ENCODE results near the gene SLC38A11. TPM values are rescaled to one million over a fixed set of nuclear protein-coding genes. Genes with fewer than 3 reads are reported as not detected.
"Not testable (repeated sequence)": the region's sequence is repeated elsewhere in the genome, so short reads cannot be mapped to it uniquely, and the experiment has no call there.

SLC38A11 gene
- 1 to 10 TPM; 1.2 to 5.9 TPM for total RNA-seq
- polyA plus RNA-seq (ENCODE audit: insufficient read depth, low read depth, low replicate concordance): 0.58 TPM
- long read RNA-seq, donor 1: 0 reads
- long read RNA-seq, donor 2: 0 reads

DNA sequence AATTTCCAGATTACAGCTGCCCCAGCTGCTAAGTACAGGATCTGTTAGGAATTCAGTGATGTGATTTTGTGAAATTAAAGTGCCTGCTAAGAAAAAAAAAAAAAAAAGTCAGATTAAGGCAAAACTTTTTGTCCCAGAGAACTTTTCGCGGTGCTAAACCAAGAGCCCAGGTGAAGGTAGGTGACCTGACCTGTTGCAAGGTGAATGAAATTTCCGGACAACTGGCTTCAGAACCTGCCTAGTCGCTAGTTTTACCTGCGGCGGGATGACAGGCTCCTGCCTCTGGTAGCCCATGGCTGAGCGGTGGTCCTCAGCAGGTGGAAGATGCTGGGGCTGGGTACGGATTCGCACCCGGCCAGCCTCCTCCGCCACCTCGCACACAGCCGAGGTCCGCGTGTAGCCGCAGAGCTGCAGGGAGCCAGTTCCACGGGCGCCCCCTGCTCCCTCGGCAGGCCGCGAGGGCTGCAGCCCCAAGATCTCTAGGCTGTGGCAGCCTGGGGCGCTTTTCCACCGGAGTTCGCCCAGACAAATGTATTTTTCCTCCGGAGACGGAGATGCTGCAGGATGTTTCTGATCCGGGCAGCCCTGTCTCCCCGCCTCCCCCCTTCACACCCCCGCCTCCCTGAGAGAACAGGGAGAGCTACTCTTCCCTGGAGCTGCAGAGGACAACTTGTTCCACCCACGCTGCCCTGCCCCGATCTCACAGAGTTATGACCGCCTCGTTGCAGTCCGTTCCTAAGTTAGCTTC is at the start of gene SLC38A11:
Gene SLC38A11 (minus strand): TSS at position 572 of the 748 bp plus-strand sequence. CDS start 278 bp downstream, at position 294.
- H3K27ac ChIP-seq: no peak within 1 kb of the TSS
- intact Hi-C loops (cut with DNase I; ENCODE audit: low total_unique reads): no loop called here
- TF ChIP-seq, protein P1, sequence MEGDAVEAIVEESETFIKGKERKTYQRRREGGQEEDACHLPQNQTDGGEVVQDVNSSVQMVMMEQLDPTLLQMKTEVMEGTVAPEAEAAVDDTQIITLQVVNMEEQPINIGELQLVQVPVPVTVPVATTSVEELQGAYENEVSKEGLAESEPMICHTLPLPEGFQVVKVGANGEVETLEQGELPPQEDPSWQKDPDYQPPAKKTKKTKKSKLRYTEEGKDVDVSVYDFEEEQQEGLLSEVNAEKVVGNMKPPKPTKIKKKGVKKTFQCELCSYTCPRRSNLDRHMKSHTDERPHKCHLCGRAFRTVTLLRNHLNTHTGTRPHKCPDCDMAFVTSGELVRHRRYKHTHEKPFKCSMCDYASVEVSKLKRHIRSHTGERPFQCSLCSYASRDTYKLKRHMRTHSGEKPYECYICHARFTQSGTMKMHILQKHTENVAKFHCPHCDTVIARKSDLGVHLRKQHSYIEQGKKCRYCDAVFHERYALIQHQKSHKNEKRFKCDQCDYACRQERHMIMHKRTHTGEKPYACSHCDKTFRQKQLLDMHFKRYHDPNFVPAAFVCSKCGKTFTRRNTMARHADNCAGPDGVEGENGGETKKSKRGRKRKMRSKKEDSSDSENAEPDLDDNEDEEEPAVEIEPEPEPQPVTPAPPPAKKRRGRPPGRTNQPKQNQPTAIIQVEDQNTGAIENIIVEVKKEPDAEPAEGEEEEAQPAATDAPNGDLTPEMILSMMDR (IDR thresholded peaks at IDR 0.05): no peak
- no peak for TF ChIP-seq POLR2A (IDR thresholded peaks at IDR 0.05)
- H3K9me3 ChIP-seq: no peaks in the 10 kb centered on the region
- 7 to 15% methylated on average over 10 to 34 of the region's 34 CpGs for WGBS, 2 donors
- H3K27me3 ChIP-seq: no peaks in the 10 kb centered on the region
- H3K4me1 ChIP-seq: no peaks in the 10 kb centered on the region
- H3K4me3 ChIP-seq: peak within 1 kb of the TSS; percentile 27 to 45
- peak; percentile 53 for DNase-seq
- H3K36me3 ChIP-seq (ENCODE audit: low read depth, missing control alignments): no peaks in the 10 kb centered on the region

- intact Hi-C loops (cut with DNase I; ENCODE audit: low total_unique reads): no loop called here
- peak; percentile 56 for DNase-seq
- H3K4me1 ChIP-seq: no peaks in the 10 kb centered on the region
- H3K9me3 ChIP-seq: no peaks in the 10 kb centered on the region
- H3K36me3 ChIP-seq (ENCODE audit: low read depth, missing control alignments): no peaks in the 10 kb centered on the region
- no peaks in the 10 kb centered on the region for H3K27me3 ChIP-seq
- TF ChIP-seq POLR2A (IDR thresholded peaks at IDR 0.05): no peak
- TF ChIP-seq, protein P1 (IDR thresholded peaks at IDR 0.05): no peak
- WGBS, 2 donors: 67 to 68% methylated on average over 16 to 24 of the region's 24 CpGs
- no peak overlapping the region for H3K4me3 ChIP-seq
- no peak overlapping the region for H3K27ac ChIP-seq
Measured at GRCh38 chr2:165003443-165004130, 48.3 kb upstream of the SLC38A11 start.

- TF ChIP-seq, protein P1 (IDR thresholded peaks at IDR 0.05): no peak
- no peak for TF ChIP-seq POLR2A (IDR thresholded peaks at IDR 0.05)
- Histone ChIP-seq H3K27me3 (no peaks in the 10 kb centered on the region), H3K4me1 (no peaks in the 10 kb centered on the region), H3K27ac (no peak overlapping the region), H3K4me3 (no peak overlapping the region), H3K36me3 (ENCODE audit: low read depth, missing control alignments) (no peaks in the 10 kb centered on the region), H3K9me3 (no peaks in the 10 kb centered on the region)
- WGBS, 2 donors: 86 to 89% methylated on average over 1 of the region's 1 CpG
- DNase-seq: no peak
- intact Hi-C loops (cut with DNase I; ENCODE audit: low total_unique reads): no loop called here
Measured at GRCh38 chr2:165002638-165003037, 47.3 kb upstream of the SLC38A11 start.

DNA sequence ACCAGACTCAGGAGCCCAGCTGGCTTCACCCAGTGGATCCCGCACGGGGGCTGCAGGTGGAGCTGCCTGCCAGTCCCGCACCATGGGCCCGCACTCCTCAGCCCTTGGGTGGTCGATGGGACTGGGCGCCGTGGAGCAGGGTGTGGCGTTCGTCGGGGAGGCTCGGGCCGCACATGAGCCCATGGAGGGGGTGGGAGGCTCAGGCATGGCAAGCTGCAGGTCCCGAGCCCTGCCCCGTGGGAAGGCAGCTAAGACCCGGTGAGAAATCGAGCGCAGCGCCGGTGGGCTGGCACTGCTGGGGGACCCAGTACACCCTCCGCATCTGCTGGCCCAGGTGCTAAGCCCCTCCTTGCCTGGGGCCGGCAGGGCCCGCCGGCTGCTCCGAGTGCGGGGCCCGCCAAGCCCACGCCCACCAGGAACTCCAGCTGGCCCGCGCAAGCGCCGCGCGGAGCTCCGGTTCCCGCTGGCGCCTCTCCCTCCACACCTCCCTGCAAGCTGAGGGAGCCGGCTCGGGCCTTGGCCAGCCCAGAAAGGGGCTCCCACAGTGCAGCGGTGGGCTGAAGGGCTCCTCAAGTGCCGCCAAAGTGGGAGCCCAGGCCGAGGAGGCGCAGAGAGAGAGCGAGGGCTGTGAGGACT is 39.5 kb upstream of the SLC38A11 start:
- H3K9me3 ChIP-seq; H3K36me3 ChIP-seq (ENCODE audit: low read depth, missing control alignments); intact Hi-C loops (cut with DNase I; ENCODE audit: low total_unique reads); H3K4me1 ChIP-seq; H3K27me3 ChIP-seq; H3K27ac ChIP-seq: not testable (repeated sequence)
- 69 to 86% methylated on average over 20 to 43 of the region's 43 CpGs for WGBS, 2 donors
- peak overlapping the region; percentile 15 to 43 for H3K4me3 ChIP-seq
- DNase-seq: peak; percentile 19

All from testis (tissue), 5 donors.